ENCODE results near the gene TMEM91.
"Not testable (repeated sequence)": the region's sequence is repeated elsewhere in the genome, so short reads cannot be mapped to it uniquely, and the experiment has no call there.

The TMEM91 gene

DNA sequence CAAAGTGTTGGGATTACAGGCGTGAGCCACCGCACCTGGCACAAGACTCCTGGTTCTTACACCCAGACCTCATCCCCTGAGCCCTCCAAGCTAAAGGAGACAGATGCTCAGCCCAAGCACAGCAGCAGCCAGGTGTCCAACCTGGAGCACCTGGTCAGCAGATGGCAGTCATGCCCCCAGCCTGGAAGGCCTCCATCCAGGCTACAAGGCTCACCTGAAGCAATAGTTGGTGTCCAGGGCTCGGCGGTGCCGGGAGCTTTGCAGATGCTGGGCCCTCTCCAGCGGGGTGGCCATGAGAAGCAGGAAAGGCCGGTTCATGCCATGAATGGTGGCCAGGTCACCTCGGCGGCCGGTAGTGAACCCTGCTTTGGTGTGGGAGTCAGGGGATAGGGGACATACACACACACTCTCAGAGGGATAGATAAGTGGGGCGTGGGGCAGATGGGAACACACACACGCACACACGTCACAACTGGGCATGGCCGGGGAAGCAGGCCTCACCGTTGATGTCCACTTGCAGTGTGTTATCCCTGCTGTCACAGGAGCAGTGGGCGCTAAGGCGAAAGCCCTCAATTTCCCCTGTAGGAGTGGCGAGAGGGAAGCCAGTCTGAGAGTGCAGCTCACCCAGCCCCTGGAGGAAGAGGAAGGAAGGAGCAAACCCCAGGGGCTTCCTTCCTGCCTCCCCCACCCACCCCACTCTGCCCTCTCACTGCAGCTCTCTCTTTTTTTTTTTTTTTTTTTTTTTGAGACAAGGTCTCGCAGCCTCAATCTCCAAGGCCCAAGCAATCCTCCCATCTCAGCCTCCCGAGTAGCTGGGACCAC, 34.5 kb upstream of the TMEM91 start:
- TF ChIP-seq, protein P1, sequence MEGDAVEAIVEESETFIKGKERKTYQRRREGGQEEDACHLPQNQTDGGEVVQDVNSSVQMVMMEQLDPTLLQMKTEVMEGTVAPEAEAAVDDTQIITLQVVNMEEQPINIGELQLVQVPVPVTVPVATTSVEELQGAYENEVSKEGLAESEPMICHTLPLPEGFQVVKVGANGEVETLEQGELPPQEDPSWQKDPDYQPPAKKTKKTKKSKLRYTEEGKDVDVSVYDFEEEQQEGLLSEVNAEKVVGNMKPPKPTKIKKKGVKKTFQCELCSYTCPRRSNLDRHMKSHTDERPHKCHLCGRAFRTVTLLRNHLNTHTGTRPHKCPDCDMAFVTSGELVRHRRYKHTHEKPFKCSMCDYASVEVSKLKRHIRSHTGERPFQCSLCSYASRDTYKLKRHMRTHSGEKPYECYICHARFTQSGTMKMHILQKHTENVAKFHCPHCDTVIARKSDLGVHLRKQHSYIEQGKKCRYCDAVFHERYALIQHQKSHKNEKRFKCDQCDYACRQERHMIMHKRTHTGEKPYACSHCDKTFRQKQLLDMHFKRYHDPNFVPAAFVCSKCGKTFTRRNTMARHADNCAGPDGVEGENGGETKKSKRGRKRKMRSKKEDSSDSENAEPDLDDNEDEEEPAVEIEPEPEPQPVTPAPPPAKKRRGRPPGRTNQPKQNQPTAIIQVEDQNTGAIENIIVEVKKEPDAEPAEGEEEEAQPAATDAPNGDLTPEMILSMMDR (conservative IDR thresholded peaks at IDR 0.05; ENCODE audit: low read length): no peak
- no peak for TF ChIP-seq EZH2phosphoT487 (IDR thresholded peaks at IDR 0.05; ENCODE audit: borderline replicate concordance)
- H3K4me1 ChIP-seq (ENCODE audit: insufficient read depth, low read length, poor library complexity, severe bottlenecking): peaks cover 13% of the 10 kb centered on the region
- no peaks in the 10 kb centered on the region for H3K9me2 ChIP-seq (replicated peaks; ENCODE audit: low read depth, low read length)
- no peaks in the 10 kb centered on the region for H3K9me3 ChIP-seq (ENCODE audit: insufficient read depth, low read depth, low read length)
- no peak overlapping the region for H2AFZ ChIP-seq (ENCODE audit: low read length)
- H3K79me2 ChIP-seq (ENCODE audit: insufficient read depth, low read length): peaks cover 43% of the 10 kb centered on the region; the same call in 1 of the 2 replicates
- peaks cover 27% of the 10 kb centered on the region for H4K20me1 ChIP-seq (ENCODE audit: insufficient read depth, low read length, poor library complexity, severe bottlenecking)
- H3K4me3 ChIP-seq (ENCODE audit: low read length, poor library complexity, severe bottlenecking): no peak overlapping the region
- H3K36me3 ChIP-seq (ENCODE audit: insufficient read depth, low read length): peaks cover 66% of the 10 kb centered on the region; the same call in 1 of the 2 replicates
- H3F3A ChIP-seq (ENCODE audit: low read depth): no peaks in the 10 kb centered on the region
- H3K9ac ChIP-seq (ENCODE audit: low read depth, low read length, poor library complexity, severe bottlenecking): no peak overlapping the region
- no peaks in the 10 kb centered on the region for H3K27me3 ChIP-seq (ENCODE audit: insufficient read depth, low read length, poor library complexity, severe bottlenecking)
- H3K4me2 ChIP-seq (ENCODE audit: low read depth, low read length, poor library complexity, severe bottlenecking): no peak overlapping the region

GRCh38 chr19:41344162-41344561, 32.2 kb upstream of the TMEM91 start:
- H3K9ac ChIP-seq (ENCODE audit: low read depth, low read length, poor library complexity, severe bottlenecking): no peak overlapping the region
- no peak overlapping the region for H2AFZ ChIP-seq (ENCODE audit: low read length)
- no peak for TF ChIP-seq EZH2phosphoT487 (IDR thresholded peaks at IDR 0.05; ENCODE audit: borderline replicate concordance)
- TF ChIP-seq, protein P1 (conservative IDR thresholded peaks at IDR 0.05; ENCODE audit: low read length): no peak
- peaks cover 32% of the 10 kb centered on the region for H4K20me1 ChIP-seq (ENCODE audit: insufficient read depth, low read length, poor library complexity, severe bottlenecking)
- no peak overlapping the region for H3K4me2 ChIP-seq (ENCODE audit: low read depth, low read length, poor library complexity, severe bottlenecking)
- peaks cover 58% of the 10 kb centered on the region for H3K79me2 ChIP-seq (ENCODE audit: insufficient read depth, low read length)
- no peaks in the 10 kb centered on the region for H3F3A ChIP-seq (ENCODE audit: low read depth)
- no peaks in the 10 kb centered on the region for H3K9me3 ChIP-seq (ENCODE audit: insufficient read depth, low read depth, low read length)
- H3K4me3 ChIP-seq (ENCODE audit: low read length, poor library complexity, severe bottlenecking): no peak overlapping the region
- H3K4me1 ChIP-seq (ENCODE audit: insufficient read depth, low read length, poor library complexity, severe bottlenecking): peaks cover 18% of the 10 kb centered on the region
- H3K9me2 ChIP-seq (replicated peaks; ENCODE audit: low read depth, low read length): no peaks in the 10 kb centered on the region
- peaks cover 59% of the 10 kb centered on the region; the same call in 1 of the 2 replicates for H3K36me3 ChIP-seq (ENCODE audit: insufficient read depth, low read length)
- H3K27me3 ChIP-seq (ENCODE audit: insufficient read depth, low read length, poor library complexity, severe bottlenecking): no peaks in the 10 kb centered on the region

DNA sequence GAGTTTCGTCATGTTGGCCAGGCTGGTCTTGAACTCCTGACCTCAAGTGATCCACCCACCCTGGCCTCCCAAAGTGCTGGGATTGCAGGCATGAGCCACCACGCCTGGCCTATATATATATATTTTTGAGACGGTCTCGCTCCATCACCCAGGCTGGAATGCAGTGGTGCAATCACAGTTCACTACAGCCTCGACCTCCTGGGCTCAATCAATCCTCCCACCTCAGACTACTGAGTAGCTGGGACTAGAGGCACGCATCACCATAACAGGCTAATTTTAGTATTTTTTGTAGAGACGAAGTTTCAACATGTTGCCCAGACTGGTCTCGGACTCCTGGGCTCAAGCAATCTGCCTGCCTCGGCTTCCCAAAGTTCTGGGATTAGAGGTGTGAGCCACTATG, 29.4 kb upstream of the TMEM91 start:
- H3K4me1 ChIP-seq (ENCODE audit: insufficient read depth, low read length, poor library complexity, severe bottlenecking): peaks cover 33% of the 10 kb centered on the region
- H3F3A ChIP-seq (ENCODE audit: low read depth): not testable (repeated sequence)

More for the DNA sequence above, 29.4 kb upstream of the TMEM91 start:
- H3K9me3 ChIP-seq (ENCODE audit: insufficient read depth, low read depth, low read length); H3K4me3 ChIP-seq (ENCODE audit: low read length, poor library complexity, severe bottlenecking); H3K9ac ChIP-seq (ENCODE audit: low read depth, low read length, poor library complexity, severe bottlenecking); H3K27me3 ChIP-seq (ENCODE audit: insufficient read depth, low read length, poor library complexity, severe bottlenecking); H3K9me2 ChIP-seq (replicated peaks; ENCODE audit: low read depth, low read length); H2AFZ ChIP-seq (ENCODE audit: low read length); H3K4me2 ChIP-seq (ENCODE audit: low read depth, low read length, poor library complexity, severe bottlenecking): not testable (repeated sequence)
- Histone ChIP-seq H3K36me3 (ENCODE audit: insufficient read depth, low read length) (peaks cover 36% of the 10 kb centered on the region; the same call in 1 of the 2 replicates), H3K79me2 (ENCODE audit: insufficient read depth, low read length) (peaks cover 71% of the 10 kb centered on the region), H4K20me1 (ENCODE audit: insufficient read depth, low read length, poor library complexity, severe bottlenecking) (peaks cover 53% of the 10 kb centered on the region)

Measured in Loucy (cell line).